T-helper 1 cell (primary cell): ENCODE data around the gene NFASC.

Experiments used
- DNase-seq, 5 donors: peaks; one replicate each; pipeline ENCODE4 v3.0.0-alpha.2; 2012 to 2020

Gene NFASC

GRCh38 chr1:205068457-205069040 lies 197.9 kb downstream of the NFASC start:
- DNase-seq = no peak

DNA sequence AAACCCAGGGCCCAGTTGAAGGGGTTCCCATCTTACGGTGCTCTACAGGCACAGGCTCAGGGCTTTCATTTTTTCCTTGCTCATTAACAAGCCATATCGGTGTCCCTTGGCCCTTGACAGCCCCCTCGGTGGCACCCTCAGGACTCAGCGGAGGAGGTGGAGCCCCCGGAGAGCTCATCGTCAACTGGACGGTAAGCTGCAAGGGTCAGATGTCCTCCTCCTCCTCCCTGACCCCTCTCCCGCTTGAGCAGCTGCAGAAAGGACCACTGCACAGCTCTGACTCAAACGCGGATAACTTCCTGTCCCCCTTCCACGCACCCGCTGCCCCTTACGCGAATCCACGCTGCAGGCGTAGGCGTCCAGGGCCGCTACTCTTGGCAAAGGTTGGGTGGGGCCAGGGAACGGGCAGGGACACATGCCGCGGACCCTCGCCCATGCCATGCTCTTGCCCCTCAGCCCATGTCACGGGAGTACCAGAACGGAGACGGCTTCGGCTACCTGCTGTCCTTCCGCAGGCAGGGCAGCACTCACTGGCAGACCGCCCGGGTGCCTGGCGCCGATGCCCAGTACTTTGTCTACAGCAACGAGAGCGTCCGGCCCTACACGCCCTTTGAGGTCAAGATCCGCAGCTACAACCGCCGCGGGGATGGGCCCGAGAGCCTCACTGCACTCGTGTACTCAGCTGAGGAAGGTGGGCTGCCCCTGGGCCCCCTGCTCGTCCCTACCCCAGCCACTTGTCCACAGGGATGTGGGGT lies 198.9 kb downstream of the NFASC start:
- DNase-seq = no peak

DNA sequence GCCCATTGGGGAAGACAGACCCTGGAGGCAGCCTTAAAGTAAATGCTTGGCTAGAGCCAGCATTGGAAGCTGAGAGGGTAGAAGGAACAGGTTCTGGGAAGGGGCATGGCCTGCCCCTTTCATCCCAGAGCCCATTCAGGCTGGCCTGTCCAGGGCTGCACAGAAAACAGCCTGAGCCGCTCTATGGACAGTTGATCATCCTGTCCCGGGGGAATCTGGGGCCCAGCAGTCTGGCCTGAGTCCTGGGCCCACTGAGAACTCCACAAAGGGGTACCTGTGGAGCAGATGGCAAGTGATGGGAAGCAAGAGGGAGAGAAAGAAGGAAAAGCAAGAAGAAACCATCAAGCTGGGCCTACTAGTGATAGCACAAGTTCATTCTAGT lies 200.4 kb downstream of the NFASC start:
- no peak for DNase-seq

- DNase-seq = no peak
Measured at GRCh38 chr1:205071801-205072200, 201.1 kb downstream of the NFASC start.

DNA sequence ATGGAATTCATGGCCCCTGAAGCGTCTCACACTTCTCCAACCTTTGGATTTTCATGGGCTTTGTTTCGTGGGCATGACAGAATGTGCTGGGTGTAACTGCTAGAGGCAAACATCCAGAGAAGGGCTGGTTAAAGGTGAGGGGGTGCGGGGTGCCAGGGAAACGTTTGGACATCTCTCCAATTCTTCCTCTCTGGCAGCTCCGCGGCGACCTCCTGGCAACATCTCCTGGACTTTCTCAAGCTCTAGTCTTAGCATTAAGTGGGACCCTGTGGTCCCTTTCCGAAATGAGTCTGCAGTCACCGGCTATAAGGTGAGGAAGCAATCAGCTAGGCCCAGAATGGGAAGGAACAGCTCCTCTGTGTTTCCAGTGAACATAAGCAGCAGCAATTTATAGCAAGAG lies 201.6 kb downstream of the NFASC start:
- DNase-seq = no peak
